ENCODE data around the gene POLDIP2.

DNA sequence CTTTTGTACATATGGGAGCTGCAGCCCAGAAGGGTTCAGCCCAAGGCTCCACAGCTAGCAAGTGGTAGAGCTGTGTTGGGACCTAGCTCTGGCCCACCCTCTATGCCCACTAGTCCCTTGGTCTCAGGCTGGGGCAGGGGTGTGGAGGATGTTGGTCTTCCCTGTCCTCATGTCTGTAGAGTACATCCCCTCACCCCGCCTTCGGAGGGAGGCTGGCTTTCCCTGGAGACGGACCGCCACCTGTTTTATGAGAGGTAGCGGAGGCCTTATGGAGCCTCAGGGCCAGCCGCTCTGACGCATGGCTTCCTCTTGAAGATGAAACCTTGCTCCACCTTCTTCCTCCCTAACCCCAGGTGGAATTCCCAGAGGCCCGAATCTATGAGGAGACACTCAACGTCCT, 13.3 kb downstream of the POLDIP2 start:
- TF ChIP-seq POLR2AphosphoS5 (IDR thresholded peaks at IDR 0.05) = no peak
- TF ChIP-seq CTCF (IDR thresholded peaks at IDR 0.05 in 8 of 11, conservative IDR thresholded peaks at IDR 0.05 in 3 of 11) = no peak
- no peak for TF ChIP-seq POLR2A (IDR thresholded peaks at IDR 0.05)

Measured in spleen (tissue), 7 donors.